ENCODE measurements around the gene PPP6R3.

DNA sequence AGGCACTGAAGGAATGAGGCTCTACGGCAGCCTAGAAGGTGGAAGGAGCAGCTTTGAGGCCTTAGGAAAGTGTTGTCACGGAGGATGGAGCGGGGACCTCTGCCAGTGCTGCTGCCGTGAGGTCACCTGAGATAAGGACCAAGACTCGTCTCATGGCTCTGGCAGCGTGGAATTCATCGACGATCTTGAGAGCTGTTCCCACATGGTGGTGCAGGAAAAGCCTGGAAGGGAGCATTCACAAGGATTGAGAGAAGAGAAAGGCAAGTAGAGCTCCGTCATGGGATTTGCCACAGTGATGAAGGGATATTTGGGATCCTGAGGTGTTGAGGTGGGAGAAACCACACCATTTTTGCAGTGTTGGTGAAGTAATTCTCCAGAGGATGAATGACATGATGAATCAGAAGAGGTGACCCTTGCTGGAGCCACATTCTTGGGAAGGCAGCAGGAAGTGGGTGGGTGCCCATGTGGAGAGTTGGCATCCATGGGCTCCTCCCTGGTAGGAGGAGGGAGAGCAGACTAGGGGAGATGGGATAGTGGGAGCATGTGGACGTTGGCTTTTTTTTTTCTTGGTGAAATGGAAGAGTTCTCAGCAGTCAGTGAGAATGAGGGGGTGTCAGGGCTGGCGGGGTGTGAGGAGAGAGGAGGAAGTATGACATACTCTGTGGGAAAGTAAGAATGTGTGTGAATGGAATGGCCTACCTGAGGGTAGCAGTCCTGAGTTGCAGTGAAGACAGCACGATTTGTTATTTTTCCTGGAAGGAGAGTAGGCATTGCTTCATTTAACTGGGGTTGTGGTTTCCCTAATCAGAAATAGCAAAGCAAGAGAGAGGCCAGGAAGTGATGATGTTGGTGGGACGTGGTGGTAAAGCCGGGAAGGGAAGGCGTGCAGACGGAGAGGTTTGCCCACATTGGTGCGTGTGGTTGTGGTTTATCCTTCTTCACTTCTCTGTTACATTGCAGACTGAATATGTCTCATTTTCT, 11.1 kb downstream of the PPP6R3 start:
- TF ChIP-seq, protein P1, sequence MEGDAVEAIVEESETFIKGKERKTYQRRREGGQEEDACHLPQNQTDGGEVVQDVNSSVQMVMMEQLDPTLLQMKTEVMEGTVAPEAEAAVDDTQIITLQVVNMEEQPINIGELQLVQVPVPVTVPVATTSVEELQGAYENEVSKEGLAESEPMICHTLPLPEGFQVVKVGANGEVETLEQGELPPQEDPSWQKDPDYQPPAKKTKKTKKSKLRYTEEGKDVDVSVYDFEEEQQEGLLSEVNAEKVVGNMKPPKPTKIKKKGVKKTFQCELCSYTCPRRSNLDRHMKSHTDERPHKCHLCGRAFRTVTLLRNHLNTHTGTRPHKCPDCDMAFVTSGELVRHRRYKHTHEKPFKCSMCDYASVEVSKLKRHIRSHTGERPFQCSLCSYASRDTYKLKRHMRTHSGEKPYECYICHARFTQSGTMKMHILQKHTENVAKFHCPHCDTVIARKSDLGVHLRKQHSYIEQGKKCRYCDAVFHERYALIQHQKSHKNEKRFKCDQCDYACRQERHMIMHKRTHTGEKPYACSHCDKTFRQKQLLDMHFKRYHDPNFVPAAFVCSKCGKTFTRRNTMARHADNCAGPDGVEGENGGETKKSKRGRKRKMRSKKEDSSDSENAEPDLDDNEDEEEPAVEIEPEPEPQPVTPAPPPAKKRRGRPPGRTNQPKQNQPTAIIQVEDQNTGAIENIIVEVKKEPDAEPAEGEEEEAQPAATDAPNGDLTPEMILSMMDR (IDR thresholded peaks at IDR 0.05), result no peak
- TF ChIP-seq SIN3A (IDR thresholded peaks at IDR 0.05; ENCODE audit: borderline replicate concordance, insufficient read depth, low read depth, low read length), result no peak
- TF ChIP-seq POLR2AphosphoS5 (IDR thresholded peaks at IDR 0.05; ENCODE audit: low read depth, low read length), result peak; percentile 19; the same call in 1 of the 2 replicates
- TF ChIP-seq, protein P2, sequence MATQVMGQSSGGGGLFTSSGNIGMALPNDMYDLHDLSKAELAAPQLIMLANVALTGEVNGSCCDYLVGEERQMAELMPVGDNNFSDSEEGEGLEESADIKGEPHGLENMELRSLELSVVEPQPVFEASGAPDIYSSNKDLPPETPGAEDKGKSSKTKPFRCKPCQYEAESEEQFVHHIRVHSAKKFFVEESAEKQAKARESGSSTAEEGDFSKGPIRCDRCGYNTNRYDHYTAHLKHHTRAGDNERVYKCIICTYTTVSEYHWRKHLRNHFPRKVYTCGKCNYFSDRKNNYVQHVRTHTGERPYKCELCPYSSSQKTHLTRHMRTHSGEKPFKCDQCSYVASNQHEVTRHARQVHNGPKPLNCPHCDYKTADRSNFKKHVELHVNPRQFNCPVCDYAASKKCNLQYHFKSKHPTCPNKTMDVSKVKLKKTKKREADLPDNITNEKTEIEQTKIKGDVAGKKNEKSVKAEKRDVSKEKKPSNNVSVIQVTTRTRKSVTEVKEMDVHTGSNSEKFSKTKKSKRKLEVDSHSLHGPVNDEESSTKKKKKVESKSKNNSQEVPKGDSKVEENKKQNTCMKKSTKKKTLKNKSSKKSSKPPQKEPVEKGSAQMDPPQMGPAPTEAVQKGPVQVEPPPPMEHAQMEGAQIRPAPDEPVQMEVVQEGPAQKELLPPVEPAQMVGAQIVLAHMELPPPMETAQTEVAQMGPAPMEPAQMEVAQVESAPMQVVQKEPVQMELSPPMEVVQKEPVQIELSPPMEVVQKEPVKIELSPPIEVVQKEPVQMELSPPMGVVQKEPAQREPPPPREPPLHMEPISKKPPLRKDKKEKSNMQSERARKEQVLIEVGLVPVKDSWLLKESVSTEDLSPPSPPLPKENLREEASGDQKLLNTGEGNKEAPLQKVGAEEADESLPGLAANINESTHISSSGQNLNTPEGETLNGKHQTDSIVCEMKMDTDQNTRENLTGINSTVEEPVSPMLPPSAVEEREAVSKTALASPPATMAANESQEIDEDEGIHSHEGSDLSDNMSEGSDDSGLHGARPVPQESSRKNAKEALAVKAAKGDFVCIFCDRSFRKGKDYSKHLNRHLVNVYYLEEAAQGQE (IDR thresholded peaks at IDR 0.05; ENCODE audit: insufficient read depth in 1 of 2, low read depth in 2 of 2, low read length in 1 of 2), result no peak

Measured in Panc1 (cell line).